Cardiac fibroblast (primary cell): Measurements from ENCODE around the gene PSEN2.
A peak's percentile ranks its signal among the peaks of the same experiment; 100 is the strongest.

Source experiments
- DNase-seq, 2 donors: peaks; one replicate each; pipeline versions ENCODE4 v3.0.0 to v3.0.0-alpha.2; 2010; ENCODE audit warnings: low read depth in 2 of 2
- H3K4me3 ChIP-seq, 2 donors: replicated peaks in 1 of 2; 1 replicate in 1 of 2; 2 replicates in 1 of 2; pipeline ENCODE4 v1.5.1; 2011; ENCODE audit warnings: low read depth in 2 of 2, low read length in 2 of 2, mild to moderate bottlenecking in 2 of 2, moderate library complexity in 1 of 2
- TF ChIP-seq, protein P1 (sequence below): IDR thresholded peaks from one replicate; pipeline ENCODE4 v1.5.1; 2011; ENCODE audit warnings: low read depth, mild to moderate bottlenecking, low read length, inconsistent platforms

PSEN2 gene

DNA sequence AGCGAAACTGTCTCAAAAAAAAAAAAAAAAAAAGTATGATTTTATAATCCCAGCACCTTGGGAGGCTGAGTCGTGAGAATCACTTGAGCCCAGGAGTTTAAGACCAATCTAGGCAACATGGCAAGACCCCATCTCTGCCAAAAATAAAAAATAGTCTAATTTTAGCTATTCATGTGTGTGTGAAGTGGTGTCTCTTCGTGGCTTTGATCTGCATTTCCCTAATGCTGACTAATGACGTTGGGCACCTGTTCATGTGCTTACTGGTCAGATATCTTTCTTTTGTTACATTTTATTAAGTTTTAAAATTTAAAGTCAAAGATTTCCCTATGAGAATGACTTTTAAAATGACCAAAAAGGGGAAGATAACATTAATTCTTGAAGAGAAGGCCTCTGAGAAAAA is 31.0 kb downstream of the PSEN2 start:
- no peak for DNase-seq
- no peak overlapping the region for H3K4me3 ChIP-seq
- TF ChIP-seq, protein P1, sequence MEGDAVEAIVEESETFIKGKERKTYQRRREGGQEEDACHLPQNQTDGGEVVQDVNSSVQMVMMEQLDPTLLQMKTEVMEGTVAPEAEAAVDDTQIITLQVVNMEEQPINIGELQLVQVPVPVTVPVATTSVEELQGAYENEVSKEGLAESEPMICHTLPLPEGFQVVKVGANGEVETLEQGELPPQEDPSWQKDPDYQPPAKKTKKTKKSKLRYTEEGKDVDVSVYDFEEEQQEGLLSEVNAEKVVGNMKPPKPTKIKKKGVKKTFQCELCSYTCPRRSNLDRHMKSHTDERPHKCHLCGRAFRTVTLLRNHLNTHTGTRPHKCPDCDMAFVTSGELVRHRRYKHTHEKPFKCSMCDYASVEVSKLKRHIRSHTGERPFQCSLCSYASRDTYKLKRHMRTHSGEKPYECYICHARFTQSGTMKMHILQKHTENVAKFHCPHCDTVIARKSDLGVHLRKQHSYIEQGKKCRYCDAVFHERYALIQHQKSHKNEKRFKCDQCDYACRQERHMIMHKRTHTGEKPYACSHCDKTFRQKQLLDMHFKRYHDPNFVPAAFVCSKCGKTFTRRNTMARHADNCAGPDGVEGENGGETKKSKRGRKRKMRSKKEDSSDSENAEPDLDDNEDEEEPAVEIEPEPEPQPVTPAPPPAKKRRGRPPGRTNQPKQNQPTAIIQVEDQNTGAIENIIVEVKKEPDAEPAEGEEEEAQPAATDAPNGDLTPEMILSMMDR: no peak

DNA sequence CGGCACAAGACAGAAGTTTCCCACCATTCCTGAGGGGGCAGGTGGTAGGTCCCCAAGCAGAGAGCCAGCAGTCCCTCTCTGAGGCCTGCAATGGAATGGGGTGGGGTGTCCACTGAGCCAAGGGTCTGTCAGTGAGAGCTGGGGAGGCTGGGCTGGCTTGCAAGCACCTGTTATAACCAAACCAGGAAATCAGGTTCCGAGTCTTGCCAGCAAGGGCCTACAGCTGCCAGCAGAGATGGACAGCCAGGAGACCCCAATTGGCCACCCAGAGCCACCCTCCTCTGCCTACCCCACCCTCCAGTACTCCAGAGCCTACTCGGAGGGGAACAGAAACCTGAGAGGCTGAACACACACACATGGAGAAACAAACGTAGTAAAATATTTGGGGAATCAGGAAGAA is 32.2 kb downstream of the PSEN2 start:
- no peak for DNase-seq
- H3K4me3 ChIP-seq: no peak overlapping the region
- TF ChIP-seq, protein P1: no peak

DNA sequence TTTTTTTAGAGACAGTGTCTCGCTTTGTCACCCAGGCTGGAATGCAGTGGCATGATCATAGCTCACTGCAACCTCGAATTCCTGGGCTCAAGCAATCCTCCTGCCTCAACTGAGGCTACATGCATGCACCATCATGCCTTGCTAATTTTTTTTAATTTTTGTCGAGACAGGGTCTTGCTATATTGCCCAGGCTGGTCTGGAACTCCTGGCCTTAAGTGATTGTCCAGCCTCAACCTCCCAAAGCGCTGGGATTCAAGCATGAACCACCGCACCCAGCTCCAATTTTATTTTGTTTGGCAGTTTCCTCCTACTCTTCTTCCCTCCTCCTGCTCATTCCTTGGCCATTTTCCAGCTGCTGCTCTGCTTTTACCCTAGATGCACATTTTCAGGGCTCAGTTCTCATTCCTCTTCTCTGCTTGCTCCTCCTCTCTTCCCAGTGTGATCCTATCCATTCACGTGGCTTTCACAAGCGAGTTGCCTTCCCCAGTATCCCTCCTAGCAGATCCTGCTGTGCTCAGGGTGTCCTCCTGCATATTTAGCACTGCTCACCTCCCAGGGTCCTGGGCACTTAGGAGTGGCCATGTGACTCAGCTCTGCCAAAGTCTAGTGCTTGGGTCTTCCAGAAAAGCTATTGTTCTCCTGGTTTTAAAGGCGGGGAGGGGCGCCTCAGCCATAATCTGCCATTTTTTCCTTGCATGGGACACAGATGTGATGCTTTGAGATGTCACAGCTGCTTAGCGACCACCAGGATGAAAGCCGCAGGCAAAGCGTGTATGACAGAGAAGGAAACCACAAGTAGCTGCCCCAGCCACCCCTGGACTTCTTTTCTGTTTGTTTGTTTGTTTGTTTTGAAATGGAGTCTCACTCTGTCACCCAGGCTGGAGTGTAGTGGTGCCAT is 33.7 kb downstream of the PSEN2 start:
- no peak overlapping the region for H3K4me3 ChIP-seq

DNA sequence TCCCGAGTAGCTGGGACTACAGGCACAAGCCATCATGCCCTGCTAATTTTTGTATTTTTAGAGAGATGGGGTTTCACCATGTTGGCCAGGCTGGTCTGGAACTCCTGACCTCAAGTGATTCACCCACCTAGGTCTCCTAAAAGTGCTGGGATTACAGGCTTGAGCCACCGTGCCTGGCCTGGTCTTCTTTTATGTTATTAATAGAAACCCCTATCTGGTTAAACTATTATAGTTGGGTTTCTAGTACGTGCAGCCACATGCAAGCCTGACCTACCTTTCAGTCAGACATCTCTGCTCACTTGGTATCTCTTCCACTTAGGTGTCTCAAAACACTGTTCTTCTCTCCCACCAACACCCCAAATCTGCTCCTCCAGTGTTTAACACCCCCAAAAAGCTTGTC is 34.4 kb downstream of the PSEN2 start:
- TF ChIP-seq, protein P1: no peak
- no peak for DNase-seq

More for the DNA sequence above, 33.7 kb downstream of the PSEN2 start:
- DNase-seq: peak; percentile 76 to 87
- TF ChIP-seq, protein P1: no peak

DNA sequence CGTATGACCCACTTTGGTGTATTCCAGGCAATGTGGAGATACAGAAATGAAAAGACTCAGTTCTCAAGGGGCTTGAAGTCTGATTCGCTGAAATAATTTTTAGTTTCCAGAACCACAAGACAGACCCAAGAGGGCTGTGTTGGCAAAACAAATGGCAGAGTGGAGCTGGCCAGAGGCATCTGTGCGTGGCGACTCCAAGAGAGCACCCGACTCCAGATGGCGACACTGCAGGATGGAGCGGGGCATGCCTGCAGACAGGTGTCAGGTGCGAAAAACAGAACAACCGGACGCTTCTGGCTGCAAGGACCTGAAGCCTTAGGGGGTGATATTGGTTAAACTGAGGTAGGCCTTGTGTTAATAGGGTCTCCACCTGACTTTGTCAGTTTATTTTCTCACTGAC is 38.0 kb downstream of the PSEN2 start:
- no peak for DNase-seq
- TF ChIP-seq, protein P1: no peak
- H3K4me3 ChIP-seq: no peak overlapping the region

More for the DNA sequence above, 34.4 kb downstream of the PSEN2 start:
- no peak overlapping the region for H3K4me3 ChIP-seq

DNA sequence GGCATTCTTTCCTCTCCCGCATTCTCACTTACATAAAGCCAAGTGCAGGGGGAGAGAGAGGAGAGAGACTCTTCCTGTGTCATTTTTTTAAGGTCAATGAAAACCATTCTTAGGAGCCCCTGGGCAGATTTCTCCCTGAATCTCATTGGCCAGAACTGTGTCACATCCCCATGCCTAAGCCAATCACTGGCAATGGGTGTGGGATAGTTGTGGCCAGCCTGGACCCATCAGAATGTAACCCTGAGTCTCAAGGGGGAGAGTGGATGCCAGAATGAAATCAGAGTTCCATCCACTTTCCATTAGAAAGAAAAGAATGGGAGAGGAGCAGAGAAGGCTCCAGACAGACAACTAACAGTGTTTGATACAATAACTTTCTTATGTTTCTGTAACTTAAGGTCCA is 38.5 kb downstream of the PSEN2 start:
- TF ChIP-seq, protein P1: no peak
- H3K4me3 ChIP-seq: no peak overlapping the region
- no peak for DNase-seq
